Measurements from ENCODE around the gene ARID3B. TPM values are rescaled to one million over a fixed set of nuclear protein-coding genes. Genes with fewer than 3 reads are reported as not detected.

Gene ARID3B
- total RNA-seq, 1 donor from 2014 or later, result 31.5 TPM

DNA sequence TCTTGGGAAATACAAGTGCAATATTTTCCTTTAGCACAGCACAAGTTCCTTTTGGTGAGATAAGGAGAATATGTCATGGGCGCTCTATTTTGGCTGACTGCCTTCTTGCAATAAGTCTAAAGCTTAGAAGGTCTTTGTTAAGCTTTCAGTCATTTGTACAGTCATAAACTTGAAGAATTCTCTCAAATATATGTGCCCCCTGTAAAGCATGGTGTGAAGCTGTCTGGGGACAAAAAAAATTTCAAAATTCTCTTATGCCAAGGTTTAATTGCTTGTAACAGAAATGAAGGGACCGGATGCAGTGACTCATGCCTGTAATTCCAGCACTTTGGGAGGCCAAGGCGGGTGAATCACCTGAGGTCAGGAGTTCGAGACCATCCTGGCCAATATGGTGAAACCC, 21.7 kb upstream of the ARID3B start:
- H3K4me3 Mint-ChIP-seq, result no peak overlapping the region
- H3K4me1 ChIP-seq, result no peaks in the 10 kb centered on the region
- H3K27ac ChIP-seq, result no peak overlapping the region
- H3K4me2 ChIP-seq, result no peak overlapping the region
- H3K4me1 Mint-ChIP-seq, result no peaks in the 10 kb centered on the region
- no peaks in the 10 kb centered on the region for H3K36me3 ChIP-seq
- no peak for DNase-seq (ENCODE audit: low spot score)
- H3K9me3 ChIP-seq (ENCODE audit: low read depth), result no peaks in the 10 kb centered on the region
- H3K27me3 ChIP-seq, result no peaks in the 10 kb centered on the region
- TF ChIP-seq EZH2 (IDR thresholded peaks at IDR 0.05) (no peak), CTCF (IDR thresholded peaks at IDR 0.05) (no peak), EZH2phosphoT487 (IDR thresholded peaks at IDR 0.05) (no peak)
- H3K27ac Mint-ChIP-seq, result no peak overlapping the region
- H3F3A ChIP-seq (ENCODE audit: low read depth), result no peaks in the 10 kb centered on the region
- no peaks in the 10 kb centered on the region for H3K9me3 Mint-ChIP-seq
- H3K27me3 Mint-ChIP-seq (ENCODE audit: insufficient read depth, low read depth), result peaks cover 2% of the 10 kb centered on the region
- H3K9ac ChIP-seq, result no peak overlapping the region
- no peaks in the 10 kb centered on the region for H3K36me3 Mint-ChIP-seq
- no peaks in the 10 kb centered on the region for H3K79me2 ChIP-seq (ENCODE audit: low read depth)
- no peak overlapping the region for H3K4me3 ChIP-seq
- H2AFZ ChIP-seq (replicated peaks), result no peak overlapping the region
- no peaks in the 10 kb centered on the region for H4K20me1 ChIP-seq (ENCODE audit: low read depth)

DNA sequence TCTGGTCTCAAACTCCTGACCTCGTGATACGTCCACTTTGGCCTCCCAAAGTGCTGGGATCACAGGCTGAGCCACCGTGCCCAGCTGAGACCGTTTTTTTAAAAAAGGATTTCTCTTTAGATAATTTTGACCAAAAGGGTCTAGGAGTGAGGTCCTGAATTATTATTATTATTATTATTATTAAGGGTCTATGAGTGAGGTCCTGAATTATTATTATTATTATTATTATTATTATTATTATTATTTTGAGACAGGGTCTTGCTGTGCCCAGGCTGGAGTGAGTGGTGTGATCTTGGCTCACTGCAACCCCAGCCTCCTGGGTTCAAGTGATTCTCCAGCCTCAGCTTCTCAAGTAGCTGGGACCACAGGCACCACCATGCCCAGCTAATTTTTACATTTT, 20.6 kb upstream of the ARID3B start:
- TF ChIP-seq EZH2 (IDR thresholded peaks at IDR 0.05) (no peak), EZH2phosphoT487 (IDR thresholded peaks at IDR 0.05) (no peak), CTCF (IDR thresholded peaks at IDR 0.05) (no peak)
- H3K79me2 ChIP-seq (ENCODE audit: low read depth), result no peaks in the 10 kb centered on the region
- no peaks in the 10 kb centered on the region for H3F3A ChIP-seq (ENCODE audit: low read depth)
- H4K20me1 ChIP-seq (ENCODE audit: low read depth), result no peaks in the 10 kb centered on the region
- H3K4me2 ChIP-seq, result no peak overlapping the region
- no peaks in the 10 kb centered on the region for H3K36me3 ChIP-seq
- no peak overlapping the region for H3K27ac Mint-ChIP-seq
- H3K4me3 ChIP-seq, result no peak overlapping the region
- no peak overlapping the region for H3K9ac ChIP-seq
- no peaks in the 10 kb centered on the region for H3K9me3 Mint-ChIP-seq
- no peaks in the 10 kb centered on the region for H3K4me1 Mint-ChIP-seq
- H3K27me3 Mint-ChIP-seq (ENCODE audit: insufficient read depth, low read depth), result peaks cover 2% of the 10 kb centered on the region
- no peaks in the 10 kb centered on the region for H3K4me1 ChIP-seq
- no peak for DNase-seq (ENCODE audit: low spot score)
- no peaks in the 10 kb centered on the region for H3K27me3 ChIP-seq
- H3K27ac ChIP-seq, result no peak overlapping the region
- H3K4me3 Mint-ChIP-seq, result no peak overlapping the region
- H2AFZ ChIP-seq (replicated peaks), result no peak overlapping the region
- no peaks in the 10 kb centered on the region for H3K9me3 ChIP-seq (ENCODE audit: low read depth)
- no peaks in the 10 kb centered on the region for H3K36me3 Mint-ChIP-seq

DNA sequence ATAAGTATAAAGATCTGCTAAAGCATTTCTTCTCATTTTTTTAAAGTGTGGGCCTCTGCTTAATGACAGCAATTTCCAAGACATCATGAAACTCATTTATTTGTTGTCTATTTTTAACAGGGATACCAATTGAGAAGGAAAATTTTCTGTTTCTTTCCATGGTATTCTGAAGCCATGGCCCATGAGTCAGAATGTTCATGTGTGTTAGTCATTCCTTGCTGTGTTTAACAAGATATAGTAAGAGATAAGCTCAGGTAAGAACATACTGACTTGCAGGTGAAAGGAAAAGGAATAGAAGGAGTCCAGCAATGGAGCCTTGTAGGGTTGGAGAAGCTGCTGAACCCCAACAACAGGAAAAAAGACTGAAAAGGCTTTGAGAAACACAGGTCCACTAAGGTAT, 17.0 kb upstream of the ARID3B start:
- Histone ChIP-seq H3K4me3 (no peak overlapping the region), H3K4me2 (no peak overlapping the region), H2AFZ (replicated peaks) (no peak overlapping the region), H3K9ac (no peak overlapping the region), H3K9me3 (ENCODE audit: low read depth) (no peaks in the 10 kb centered on the region), H3K27ac (no peak overlapping the region), H3K79me2 (ENCODE audit: low read depth) (no peaks in the 10 kb centered on the region), H3K36me3 (no peaks in the 10 kb centered on the region), H3F3A (ENCODE audit: low read depth) (no peaks in the 10 kb centered on the region), H4K20me1 (ENCODE audit: low read depth) (no peaks in the 10 kb centered on the region), H3K4me1 (no peaks in the 10 kb centered on the region), H3K27me3 (no peaks in the 10 kb centered on the region)
- no peak for DNase-seq (ENCODE audit: low spot score)
- Mint-ChIP-seq H3K9me3 (no peaks in the 10 kb centered on the region), H3K4me3 (no peak overlapping the region), H3K36me3 (no peaks in the 10 kb centered on the region), H3K4me1 (no peaks in the 10 kb centered on the region), H3K27ac (no peak overlapping the region), H3K27me3 (ENCODE audit: insufficient read depth, low read depth) (no peaks in the 10 kb centered on the region)
- TF ChIP-seq EZH2phosphoT487 (IDR thresholded peaks at IDR 0.05) (no peak), EZH2 (IDR thresholded peaks at IDR 0.05) (no peak), CTCF (IDR thresholded peaks at IDR 0.05) (no peak)

GRCh38 chr15:74525309-74525708, 15.7 kb upstream of the ARID3B start:
- Histone ChIP-seq H3K9me3 (ENCODE audit: low read depth) (no peaks in the 10 kb centered on the region), H3K4me1 (no peaks in the 10 kb centered on the region), H4K20me1 (ENCODE audit: low read depth) (no peaks in the 10 kb centered on the region), H3K9ac (no peak overlapping the region), H3K27ac (no peak overlapping the region), H3K4me3 (no peak overlapping the region), H3K36me3 (no peaks in the 10 kb centered on the region), H3K27me3 (no peaks in the 10 kb centered on the region), H3F3A (ENCODE audit: low read depth) (no peaks in the 10 kb centered on the region), H3K4me2 (no peak overlapping the region), H2AFZ (replicated peaks) (no peak overlapping the region), H3K79me2 (ENCODE audit: low read depth) (no peaks in the 10 kb centered on the region)
- Mint-ChIP-seq H3K9me3 (no peaks in the 10 kb centered on the region), H3K4me3 (no peak overlapping the region), H3K27ac (no peak overlapping the region), H3K36me3 (no peaks in the 10 kb centered on the region), H3K27me3 (ENCODE audit: insufficient read depth, low read depth) (no peaks in the 10 kb centered on the region), H3K4me1 (peaks cover 2% of the 10 kb centered on the region)
- DNase-seq (ENCODE audit: low spot score), result no peak
- TF ChIP-seq EZH2 (IDR thresholded peaks at IDR 0.05), result no peak
- TF ChIP-seq EZH2phosphoT487 (IDR thresholded peaks at IDR 0.05), result no peak
- no peak for TF ChIP-seq CTCF (IDR thresholded peaks at IDR 0.05)
